GM18499 (cell line): ENCODE measurements around the gene DHRS2.
"Not testable (repeated sequence)": the region's sequence is repeated elsewhere in the genome, so short reads cannot be mapped to it uniquely, and the experiment has no call there.

Experiments used
- ATAC-seq: cut with Tn5 transposase; IDR thresholded peaks from one replicate; pipeline ENCODE4 v1.9.1; 2021; ENCODE audit warnings: moderate number of reproducible peaks; ENCODE audit not compliant: insufficient read depth, unreplicated experiment

DHRS2 gene

GRCh38 chr14:23631702-23632460 is 4.3 kb upstream of the DHRS2 start:
- ATAC-seq: no peak

GRCh38 chr14:23632461-23633159 is 3.6 kb upstream of the DHRS2 start:
- ATAC-seq: no peak

GRCh38 chr14:23633160-23633701 is 2.9 kb upstream of the DHRS2 start:
- ATAC-seq: no peak

- ATAC-seq: not testable (repeated sequence)
Measured at GRCh38 chr14:23634698-23635412, 1.3 kb upstream of the DHRS2 start.

- ATAC-seq: not testable (repeated sequence)
Measured at GRCh38 chr14:23637312-23637654, 1.1 kb downstream of the DHRS2 start.

- not testable (repeated sequence) for ATAC-seq
Measured at GRCh38 chr14:23637655-23638413, 1.7 kb downstream of the DHRS2 start.

- ATAC-seq: no peak
Measured at GRCh38 chr14:23638414-23639047, 2.4 kb downstream of the DHRS2 start.

GRCh38 chr14:23639048-23639890 is 3.1 kb downstream of the DHRS2 start:
- no peak for ATAC-seq

- ATAC-seq: no peak
Measured at GRCh38 chr14:23639891-23640523, 3.8 kb downstream of the DHRS2 start.

- ATAC-seq: no peak
Measured at GRCh38 chr14:23640524-23641141, 4.5 kb downstream of the DHRS2 start.

- no peak for ATAC-seq
Measured at GRCh38 chr14:23641180-23641914, 5.2 kb downstream of the DHRS2 start.

- ATAC-seq: no peak
Measured at GRCh38 chr14:23641915-23642588, 5.9 kb downstream of the DHRS2 start.

- ATAC-seq: no peak
Measured at GRCh38 chr14:23643533-23644194, 7.5 kb downstream of the DHRS2 start.

GRCh38 chr14:23644195-23644918 is 8.2 kb downstream of the DHRS2 start:
- no peak for ATAC-seq

GRCh38 chr14:23644919-23645336 is 8.8 kb downstream of the DHRS2 start:
- no peak for ATAC-seq

- no peak for ATAC-seq
Measured at GRCh38 chr14:23645504-23645811, 9.3 kb downstream of the DHRS2 start.
